GM13976 (cell line): ENCODE measurements around the gene ING3.

Experiments used
- DNase-seq: peaks from one replicate; pipeline ENCODE4 v3.0.0; 2012; ENCODE audit warnings: low spot score
- in situ Hi-C: fragments of 300-500 bp; cut with MboI; formaldehyde crosslinking; loops from one replicate; pipeline ENCODE4 v1.12.0; 2022; ENCODE audit warnings: low sequenced_read_pairs, mixed read lengths, inconsistent platforms; ENCODE audit not compliant: unreplicated experiment
- TF ChIP-seq, protein P1 (sequence below): IDR thresholded peaks from 2 replicates; pipeline ENCODE4 v1.5.1; 2012; ENCODE audit warnings: borderline replicate concordance, mild to moderate bottlenecking; ENCODE audit not compliant: insufficient read depth; ENCODE audit errors: extremely low read depth, missing control alignments, control extremely low read depth

The ING3 gene

DNA sequence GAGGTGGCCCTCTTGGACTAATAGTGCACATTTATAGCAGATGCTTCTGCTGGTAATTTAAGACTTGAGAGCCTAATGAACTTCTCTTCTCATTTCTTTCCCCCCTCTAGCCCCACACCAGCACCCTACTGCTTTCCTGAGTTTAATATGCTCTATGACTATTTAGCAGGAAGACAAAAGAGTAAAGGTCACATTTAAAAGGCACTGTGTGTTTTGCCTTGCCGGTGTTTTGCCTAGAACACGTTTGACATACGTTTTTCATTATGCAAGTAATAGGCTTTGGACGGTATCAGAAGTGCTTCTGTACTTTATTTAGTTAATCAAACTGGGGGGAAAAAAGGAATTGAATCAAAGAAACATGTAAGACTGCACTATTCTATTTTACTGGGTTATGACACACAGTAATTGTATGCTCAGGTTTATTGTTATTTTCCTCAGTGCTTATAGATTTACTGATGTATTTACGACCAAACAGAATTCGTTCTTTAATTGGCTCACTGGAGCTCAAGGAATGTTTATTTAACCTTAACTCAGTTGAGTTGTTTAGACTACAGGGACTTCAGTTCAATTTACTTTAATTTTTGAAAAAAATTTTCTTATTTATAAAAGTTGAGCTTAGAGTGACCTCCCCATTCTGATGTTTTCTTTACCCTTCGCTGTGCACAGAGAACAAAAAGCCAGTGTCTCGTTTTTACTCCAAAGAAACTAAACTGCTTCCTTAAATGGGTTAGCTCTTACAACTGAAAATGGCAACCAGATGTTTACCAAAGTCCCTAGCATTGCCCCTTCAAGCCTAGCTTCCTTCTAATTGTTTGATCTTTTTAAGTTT is 73.3 kb downstream of the ING3 start:
- DNase-seq = no peak
- in situ Hi-C loops = no loop called here
- TF ChIP-seq, protein P1, sequence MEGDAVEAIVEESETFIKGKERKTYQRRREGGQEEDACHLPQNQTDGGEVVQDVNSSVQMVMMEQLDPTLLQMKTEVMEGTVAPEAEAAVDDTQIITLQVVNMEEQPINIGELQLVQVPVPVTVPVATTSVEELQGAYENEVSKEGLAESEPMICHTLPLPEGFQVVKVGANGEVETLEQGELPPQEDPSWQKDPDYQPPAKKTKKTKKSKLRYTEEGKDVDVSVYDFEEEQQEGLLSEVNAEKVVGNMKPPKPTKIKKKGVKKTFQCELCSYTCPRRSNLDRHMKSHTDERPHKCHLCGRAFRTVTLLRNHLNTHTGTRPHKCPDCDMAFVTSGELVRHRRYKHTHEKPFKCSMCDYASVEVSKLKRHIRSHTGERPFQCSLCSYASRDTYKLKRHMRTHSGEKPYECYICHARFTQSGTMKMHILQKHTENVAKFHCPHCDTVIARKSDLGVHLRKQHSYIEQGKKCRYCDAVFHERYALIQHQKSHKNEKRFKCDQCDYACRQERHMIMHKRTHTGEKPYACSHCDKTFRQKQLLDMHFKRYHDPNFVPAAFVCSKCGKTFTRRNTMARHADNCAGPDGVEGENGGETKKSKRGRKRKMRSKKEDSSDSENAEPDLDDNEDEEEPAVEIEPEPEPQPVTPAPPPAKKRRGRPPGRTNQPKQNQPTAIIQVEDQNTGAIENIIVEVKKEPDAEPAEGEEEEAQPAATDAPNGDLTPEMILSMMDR = no peak

DNA sequence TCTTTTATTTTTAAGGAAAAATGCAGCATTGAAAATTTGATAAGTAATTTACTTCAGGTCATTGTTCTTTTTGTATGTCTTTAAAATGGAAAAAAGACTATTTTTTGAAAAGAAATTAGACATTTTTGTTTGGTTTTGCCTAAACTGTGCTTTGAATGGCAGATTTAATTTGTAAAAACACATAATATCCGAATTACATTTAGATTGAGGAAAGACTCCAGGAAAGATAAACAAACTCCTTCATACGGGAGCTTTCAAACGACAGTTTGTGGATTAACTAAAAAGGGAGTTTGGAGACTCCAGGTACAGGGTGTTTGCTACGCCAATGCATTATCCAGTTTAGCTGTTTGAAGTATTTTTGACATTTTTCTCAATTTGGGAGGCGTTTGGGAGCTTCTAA is 74.0 kb downstream of the ING3 start:
- DNase-seq = no peak
- TF ChIP-seq, protein P1 = no peak
- in situ Hi-C loops = no loop called here

DNA sequence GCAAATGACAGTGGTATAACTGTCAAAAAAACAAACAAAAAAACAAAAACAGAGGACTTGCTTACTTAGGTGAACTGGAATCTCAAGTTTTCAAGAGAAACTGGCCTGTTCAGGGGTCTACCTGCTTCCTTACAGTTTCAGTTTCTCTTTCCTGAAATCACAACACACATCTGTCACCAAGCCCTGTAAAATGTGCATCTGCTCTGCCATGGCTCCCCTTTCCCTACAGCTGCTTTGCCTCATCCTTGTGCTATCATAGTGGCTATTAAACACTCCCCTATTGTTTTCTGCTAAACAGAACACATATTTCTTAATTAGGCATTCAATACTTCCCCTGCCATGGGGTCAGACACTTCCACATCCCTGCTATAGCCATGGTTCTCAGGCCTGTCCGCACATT is 75.6 kb downstream of the ING3 start:
- in situ Hi-C loops = no loop called here
- TF ChIP-seq, protein P1 = no peak
- no peak for DNase-seq

DNA sequence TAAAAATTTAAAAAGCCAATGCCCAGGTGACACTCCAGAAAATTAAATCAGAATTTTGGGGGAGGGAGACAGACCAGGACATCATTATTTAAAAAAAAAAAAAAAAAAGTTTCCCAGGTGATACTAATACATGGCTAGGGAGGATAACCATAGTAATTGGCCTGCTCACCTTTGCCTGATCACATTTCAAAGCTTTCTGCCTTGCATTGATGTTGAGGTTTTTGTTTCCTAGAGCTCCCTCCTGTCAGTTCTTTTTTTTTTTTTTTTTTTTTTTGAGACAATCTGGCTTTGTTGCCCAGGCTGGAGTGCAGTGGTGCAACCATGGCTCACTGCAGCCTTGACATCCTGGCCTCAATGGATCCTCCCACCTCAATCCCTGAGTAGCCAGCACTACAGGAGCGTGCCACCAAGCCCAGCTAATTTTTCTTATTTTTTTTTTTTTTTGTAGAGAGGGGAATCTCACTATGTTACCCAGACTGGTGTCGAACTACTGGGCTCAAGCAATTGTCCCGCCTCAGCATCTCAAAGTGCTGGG is 76.1 kb downstream of the ING3 start:
- in situ Hi-C loops = no loop called here

More for the DNA sequence above, 76.1 kb downstream of the ING3 start:
- DNase-seq = no peak
- TF ChIP-seq, protein P1 = no peak
